ENCODE results near the gene HSDL2.
"Not testable (repeated sequence)": the region's sequence is repeated elsewhere in the genome, so short reads cannot be mapped to it uniquely, and the experiment has no call there.

Gene HSDL2

GRCh38 chr9:112380102-112380824 is at the start of gene HSDL2:
TSS of gene HSDL2 (plus strand) at chr9:112380108. CDS start at chr9:112380164, 56 bp downstream.
- DNase-seq (ENCODE audit: low spot score) = peak; percentile 19

- no peak for DNase-seq (ENCODE audit: low spot score)
Observed at GRCh38 chr9:112331674-112331952, 48.3 kb upstream of the HSDL2 start.

- no peak for DNase-seq (ENCODE audit: low spot score)
Observed at GRCh38 chr9:112332214-112332613, 47.7 kb upstream of the HSDL2 start.

DNA sequence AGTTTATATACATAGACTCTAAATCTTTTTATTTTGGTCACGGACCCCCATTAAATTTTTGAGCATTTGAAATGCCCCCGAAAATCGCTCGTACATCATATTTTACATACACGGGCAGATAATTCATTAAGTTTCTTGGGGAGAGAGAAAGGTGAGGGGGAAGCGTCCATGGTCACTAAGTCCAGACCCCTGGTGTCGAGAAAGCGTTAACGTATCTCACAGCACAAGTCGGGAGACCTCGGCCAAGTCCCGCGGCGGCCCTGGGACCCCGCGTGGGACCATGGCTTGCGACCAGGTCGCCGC is 47.3 kb upstream of the HSDL2 start:
- no peak for DNase-seq (ENCODE audit: low spot score)

GRCh38 chr9:112332977-112333638 is 46.8 kb upstream of the HSDL2 start, which contains the start of gene PTBP3:
TSS of gene PTBP3 (minus strand) at chr9:112333619. CDS start at chr9:112297865, 35,754 bp downstream.
- peak; percentile 74 for DNase-seq (ENCODE audit: low spot score)

GRCh38 chr9:112333639-112334431 is 46.1 kb upstream of the HSDL2 start:
- DNase-seq (ENCODE audit: low spot score) = peak; percentile 95

DNA sequence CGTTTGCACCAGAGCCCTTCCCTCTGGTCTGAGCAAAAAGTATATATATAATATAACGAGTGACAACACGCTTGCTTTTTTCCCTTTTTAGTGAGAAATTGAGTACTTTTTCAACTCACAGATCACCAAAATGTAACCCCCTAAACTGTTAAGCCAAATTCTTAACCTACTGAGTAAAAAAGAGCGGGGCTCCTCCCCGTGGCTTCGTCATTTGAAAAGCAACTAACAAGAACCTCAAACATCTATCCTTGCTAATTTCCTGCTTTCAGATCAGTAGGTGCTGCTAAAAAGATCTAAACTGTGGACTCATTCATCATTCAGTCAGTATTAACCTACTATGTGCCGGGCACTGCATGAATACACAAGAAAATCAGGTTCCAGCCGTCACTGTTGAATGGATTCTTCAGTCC is 45.5 kb upstream of the HSDL2 start:
- peak; percentile 76 for DNase-seq (ENCODE audit: low spot score)

DNA sequence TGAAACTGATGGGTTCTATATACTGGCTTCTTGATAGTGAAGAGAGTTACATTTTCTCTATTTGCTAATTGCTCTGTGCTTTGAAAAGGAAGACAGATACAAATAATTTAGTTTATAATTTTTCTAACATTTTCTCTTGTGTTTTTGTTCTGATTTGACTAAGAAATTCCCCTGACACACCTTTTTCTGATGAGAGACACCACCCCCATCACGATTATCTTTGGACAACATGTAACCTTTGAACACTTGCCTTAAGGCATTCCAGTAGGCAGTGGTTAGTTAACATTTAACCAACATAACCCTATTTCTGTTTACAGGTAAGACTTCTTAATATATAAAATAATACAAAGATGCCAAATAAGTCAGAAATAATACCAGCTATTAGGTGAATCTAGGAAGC is 42.4 kb upstream of the HSDL2 start:
- no peak for DNase-seq (ENCODE audit: low spot score)

DNA sequence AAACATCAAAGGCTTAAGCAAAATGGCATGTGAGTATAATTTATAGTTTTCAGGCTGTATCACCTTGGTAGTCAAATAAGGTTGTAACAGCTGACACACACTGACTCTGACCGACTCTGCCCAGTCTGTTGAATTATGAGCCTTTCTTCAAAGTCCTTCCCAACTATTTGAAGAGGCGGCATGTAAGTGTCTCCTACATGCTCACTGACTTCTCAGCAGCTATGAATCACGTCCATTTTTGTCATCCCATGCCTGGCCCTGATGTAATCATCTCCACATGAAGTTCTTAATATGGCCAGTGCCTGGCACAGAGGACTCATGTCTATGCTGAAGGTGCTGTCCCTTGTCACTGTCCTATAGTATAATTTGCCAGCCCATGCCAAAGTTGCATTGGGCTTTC is 41.3 kb upstream of the HSDL2 start:
- DNase-seq (ENCODE audit: low spot score) = no peak

- no peak for DNase-seq (ENCODE audit: low spot score)
Observed at GRCh38 chr9:112339886-112340285, 40.0 kb upstream of the HSDL2 start.

DNA sequence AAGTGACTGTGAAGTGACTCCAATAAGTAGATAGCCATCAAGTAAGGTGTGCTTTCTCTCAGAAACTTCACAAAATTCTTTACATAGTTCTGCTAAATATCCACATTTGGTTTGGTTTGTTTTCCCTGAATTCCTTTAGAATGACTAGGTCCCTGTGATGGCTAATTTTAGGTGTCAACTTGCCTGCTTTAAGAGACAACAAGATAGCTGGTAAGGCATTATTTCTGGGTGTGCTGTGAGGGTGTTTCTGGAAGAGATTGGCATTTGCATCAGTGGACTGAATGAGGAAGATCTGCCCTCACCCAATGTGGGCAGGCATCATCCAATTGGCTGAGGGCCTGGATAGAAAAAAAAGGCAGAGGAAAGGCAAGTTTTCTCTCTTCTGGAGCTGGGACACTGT is 38.2 kb upstream of the HSDL2 start:
- DNase-seq (ENCODE audit: low spot score) = no peak

DNA sequence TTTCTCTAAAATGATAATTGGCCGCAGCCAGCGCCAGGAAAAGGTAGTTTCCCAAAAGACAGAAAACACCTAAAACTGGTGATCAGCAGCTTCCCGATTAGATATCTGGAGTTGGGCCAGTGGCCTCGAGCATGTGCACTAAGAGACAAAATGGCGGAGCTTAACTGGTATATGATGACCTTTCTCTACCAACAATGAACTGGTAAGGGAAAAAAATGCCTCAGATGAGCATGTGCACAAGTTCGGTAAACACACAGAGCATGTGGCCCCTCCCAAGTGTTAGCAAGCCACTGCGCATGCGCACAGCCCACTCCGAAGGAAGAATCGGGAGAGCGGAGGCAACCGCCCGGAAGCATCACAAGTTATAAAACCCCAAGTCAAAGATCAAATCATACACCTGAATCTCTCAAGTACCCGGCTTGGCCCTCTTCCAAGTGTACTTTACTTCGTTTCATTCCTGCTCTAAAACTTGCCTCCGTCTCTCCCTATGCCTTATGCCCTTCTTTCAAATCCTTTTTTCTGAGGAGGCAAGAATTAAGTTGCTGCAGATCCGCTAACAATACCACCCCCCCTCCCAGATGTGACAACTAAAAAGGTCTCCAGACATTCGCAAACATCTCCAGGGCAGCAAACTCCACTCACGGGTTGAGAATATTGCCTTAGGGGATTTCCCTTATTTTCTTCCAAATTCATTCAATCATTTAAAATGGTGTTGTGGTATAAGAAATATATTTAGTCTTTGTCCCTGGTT is 31.5 kb upstream of the HSDL2 start:
- DNase-seq (ENCODE audit: low spot score) = peak; percentile 75

DNA sequence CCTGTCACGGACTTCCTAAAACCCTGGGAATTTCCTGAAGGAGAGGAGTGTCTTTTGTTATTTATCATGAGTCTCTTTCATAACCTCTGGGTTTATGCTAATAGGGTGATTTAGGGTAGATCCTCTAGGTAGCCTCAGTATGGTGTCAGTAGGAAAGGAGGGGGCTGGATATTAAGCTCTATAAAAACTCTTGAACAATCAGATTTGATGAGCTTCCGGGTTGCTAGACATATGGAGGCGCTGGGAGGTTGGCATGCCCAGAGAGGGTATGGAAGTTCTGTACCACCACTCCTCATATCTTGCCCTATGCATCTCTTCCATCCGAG is 30.9 kb upstream of the HSDL2 start:
- no peak for DNase-seq (ENCODE audit: low spot score)

DNA sequence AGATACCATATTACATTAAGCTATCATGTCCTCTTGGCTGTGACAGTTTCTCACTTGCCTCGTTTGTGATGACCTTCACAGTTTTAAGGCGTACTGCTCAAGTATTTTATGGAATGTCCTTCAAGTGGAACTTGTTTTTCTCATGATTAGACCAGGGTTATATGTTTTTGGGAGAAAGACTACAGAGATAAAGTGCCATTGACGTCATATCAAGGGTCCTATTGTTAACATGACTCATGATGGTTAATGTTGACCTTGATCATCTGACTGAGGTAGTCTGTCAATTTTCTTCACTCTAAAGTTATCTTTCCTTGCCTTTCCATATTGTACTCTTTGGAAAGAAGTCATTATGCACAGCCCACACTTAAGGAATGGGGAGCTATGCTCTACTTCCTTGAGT is 28.7 kb upstream of the HSDL2 start:
- DNase-seq (ENCODE audit: low spot score) = no peak

- no peak for DNase-seq (ENCODE audit: low spot score)
Observed at GRCh38 chr9:112352209-112352608, 27.7 kb upstream of the HSDL2 start.

DNA sequence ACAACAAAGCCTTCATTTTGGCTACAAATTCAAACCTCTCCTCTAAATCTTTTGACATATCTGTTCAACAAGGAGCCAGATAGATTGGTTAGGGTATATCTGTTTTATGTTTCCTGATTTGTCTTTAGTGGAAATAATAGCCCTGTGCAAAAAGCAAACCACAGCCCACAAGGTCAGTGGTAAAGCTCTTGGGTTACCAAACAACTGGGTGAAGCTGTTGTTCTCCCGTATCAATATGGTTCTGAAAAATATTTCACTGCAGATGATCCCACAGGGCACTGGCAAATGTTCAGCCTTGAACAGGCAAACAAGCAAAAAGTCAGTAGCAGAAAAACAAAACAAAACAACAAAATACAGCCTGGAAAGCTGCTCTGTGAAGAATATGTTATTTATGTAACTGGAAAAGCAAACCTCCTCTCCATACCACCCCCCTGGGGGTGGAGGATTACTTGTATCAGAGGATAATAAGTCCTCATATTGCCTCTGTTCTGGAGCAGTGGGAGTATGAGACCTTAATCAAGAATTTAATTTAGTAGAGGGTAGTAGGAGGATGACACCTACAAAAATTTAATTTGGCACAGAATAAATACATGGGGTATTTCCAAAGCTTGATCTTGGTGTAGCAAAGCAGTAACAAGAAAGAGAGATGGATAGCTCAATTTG is 25.7 kb upstream of the HSDL2 start:
- no peak for DNase-seq (ENCODE audit: low spot score)

GRCh38 chr9:112355427-112355897 is 24.4 kb upstream of the HSDL2 start:
- DNase-seq (ENCODE audit: low spot score) = peak; percentile 30

- no peak for DNase-seq (ENCODE audit: low spot score)
Observed at GRCh38 chr9:112360047-112360804, 19.7 kb upstream of the HSDL2 start.

DNA sequence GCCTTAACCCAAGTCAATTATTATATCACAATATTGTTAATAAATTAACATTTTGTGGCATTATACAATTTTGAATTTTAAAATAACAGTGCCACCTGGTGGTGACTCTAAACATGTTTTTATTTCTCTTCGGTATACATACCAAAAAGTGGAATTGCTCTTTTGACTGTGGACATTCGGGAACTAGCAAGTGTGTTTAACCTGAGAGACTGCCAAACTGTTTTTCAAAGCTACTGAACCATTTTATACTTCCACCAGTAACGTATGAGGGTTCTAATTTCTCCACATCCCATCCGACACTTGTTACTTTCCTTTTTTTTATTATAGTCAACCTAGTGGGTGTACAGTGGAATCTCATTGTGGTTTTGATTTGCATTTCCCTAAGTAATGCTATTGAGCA is 18.3 kb upstream of the HSDL2 start:
- peak; percentile 60 for DNase-seq (ENCODE audit: low spot score)

GRCh38 chr9:112364761-112365160 is 15.1 kb upstream of the HSDL2 start:
- DNase-seq (ENCODE audit: low spot score) = no peak

DNA sequence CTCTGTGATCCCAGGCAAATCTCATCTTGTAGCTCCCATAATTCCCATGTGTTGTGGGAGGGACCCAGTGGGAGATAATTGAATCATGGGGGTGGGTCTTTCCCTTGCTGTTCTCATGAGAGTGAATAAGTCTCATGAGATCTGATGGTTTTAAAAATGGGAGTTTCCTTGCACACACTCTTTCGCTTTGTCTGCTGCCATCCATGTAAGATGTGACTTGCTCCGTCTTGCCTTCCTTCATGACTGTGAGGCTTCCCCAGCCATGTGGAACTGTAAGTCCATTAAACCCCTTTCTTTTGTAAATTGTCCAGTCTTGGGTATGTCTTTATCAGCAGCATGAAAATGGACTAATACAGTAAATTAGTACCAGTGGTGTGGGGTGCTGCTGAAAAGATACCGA is 14.7 kb upstream of the HSDL2 start:
- DNase-seq (ENCODE audit: low spot score) = not testable (repeated sequence)

Data from activated CD4-positive, alpha-beta T cell treated with anti-CD3 and anti-CD28 coated beads, Interleukin-2, Interleukin-4, amounts not matched to agents 100 ng/mL and 50 ng/mL, durations not matched to agents 16 hours and 8 hours (primary cell).